Measurements from ENCODE around the gene MAEA. TPM values are rescaled to one million over a fixed set of nuclear protein-coding genes. Genes with fewer than 3 reads are reported as not detected.

Gene MAEA
- polyA plus RNA-seq, 2 of the 4 experiments (the other 2 are of a cell fraction) = 46.1 to 58.4 TPM

GRCh38 chr4:1246901-1247863 is 42.5 kb upstream of the MAEA start:
- POLR2A ChIA-PET = interaction anchor here (2.6 kb wide), 1 partner anchor 99 kb away, joined by 26 read pairs; the partner anchor contains the start of gene UVSSA
- FAIRE-seq = no peak
- WGBS (ENCODE audit: missing lambda C conversion rate) = 33% methylated on average over 4 of the region's 48 CpGs

GRCh38 chr4:1247864-1248244 is 41.8 kb upstream of the MAEA start:
- ChIA-PET CTCF (interaction anchor here (1.5 kb wide), 1 partner anchor 21 kb away, joined by 3 read pairs; no protein-coding TSS in a partner anchor), POLR2A (interaction anchor here (0.6 to 2.6 kb wide), 2 partner anchors 41 to 99 kb away, joined by 3 to 26 read pairs; partner anchors contain the start of genes MAEA and UVSSA)
- no peak for TF ChIP-seq CBX8 (IDR thresholded peaks at IDR 0.05)
- no peak for TF ChIP-seq CEBPB (IDR thresholded peaks at IDR 0.05)
- no peak for TF ChIP-seq JUNB (IDR thresholded peaks at IDR 0.05)
- no peak for TF ChIP-seq EHMT2 (IDR thresholded peaks at IDR 0.05; ENCODE audit: low read depth)
- TF ChIP-seq RAD21 (conservative IDR thresholded peaks at IDR 0.05 in 1 of 2, IDR thresholded peaks at IDR 0.05 in 1 of 2) = no peak
- no peak for TF ChIP-seq HMGXB4 (CRISPR knock-in tag; IDR thresholded peaks at IDR 0.05; ENCODE audit: borderline replicate concordance)
- TF ChIP-seq HOXB5 (CRISPR knock-in tag; IDR thresholded peaks at IDR 0.05) = no peak
- no peak for TF ChIP-seq KDM1A (IDR thresholded peaks at IDR 0.05; ENCODE audit: low read depth)
- no peak for TF ChIP-seq CBX2 (IDR thresholded peaks at IDR 0.05; ENCODE audit: borderline replicate concordance, low read depth)
- Histone ChIP-seq H3K4me3 (peak overlapping the region; percentile 99), H3K4me2 (peak overlapping the region; percentile 99), H3K9me3 (peaks cover 30% of the 10 kb centered on the region), H3K4me1 (peaks cover 16% of the 10 kb centered on the region), H3K27ac (peak overlapping the region; percentile 97 to 100)
- WGBS (ENCODE audit: missing lambda C conversion rate) = 0% methylated on average over 2 of the region's 40 CpGs
- no peak for DNase-seq (ENCODE audit: low read depth in 1 of 2, low spot score in 1 of 2)
- ATAC-seq = peak; percentile 63 to 77
- no peak for FAIRE-seq

More at GRCh38 chr4:1246901-1247863, 42.5 kb upstream of the MAEA start:
- peaks cover 16% of the 10 kb centered on the region for H3K4me1 ChIP-seq
- H3K4me2 ChIP-seq = peak overlapping the region; percentile 99
- H3K27ac ChIP-seq = peak overlapping the region; percentile 97 to 100
- DNase-seq (ENCODE audit: low read depth in 1 of 2, low spot score in 1 of 2) (no peak), ATAC-seq (peak in 1 of 2 experiments; percentile 17; a peak in 3 of 6 replicates)
- peak overlapping the region; percentile 99 for H3K4me3 ChIP-seq
- CTCF ChIA-PET = interaction anchor here (0.6 to 1.1 kb wide), 2 partner anchors 38 to 87 kb away, joined by 3 read pairs; no protein-coding TSS in a partner anchor
- peaks cover 24% of the 10 kb centered on the region for H3K9me3 ChIP-seq
- no peak for TF ChIP-seq BHLHE40 (IDR thresholded peaks at IDR 0.05; ENCODE audit: low read depth, low read length)
- TF ChIP-seq SREBF2 (IDR thresholded peaks at IDR 0.05) = no peak

- no peak for FAIRE-seq
- ATAC-seq = peak; percentile 61 to 63
- TF ChIP-seq FOSB (CRISPR knock-in tag; IDR thresholded peaks at IDR 0.05) (no peak), CBX8 (IDR thresholded peaks at IDR 0.05) (no peak), BCL3 (IDR thresholded peaks at IDR 0.05) (peak; percentile 67), HOXB13 (CRISPR knock-in tag; IDR thresholded peaks at IDR 0.05; ENCODE audit: low read depth) (0 out of 2 replicates have a peak, but pooled peaks have one; percentile 40), RNF2 (IDR thresholded peaks at IDR 0.05; ENCODE audit: borderline replicate concordance, low read depth) (no peak), RAD21 (conservative IDR thresholded peaks at IDR 0.05 in 1 of 2, IDR thresholded peaks at IDR 0.05 in 1 of 2) (no peak), HOXB5 (CRISPR knock-in tag; IDR thresholded peaks at IDR 0.05) (0 out of 2 replicates have a peak, but pooled peaks have one; percentile 66), JUN (IDR thresholded peaks at IDR 0.05) (peak in 1 of 2 experiments; percentile 47; a peak in 3 of 5 replicates), EHF (CRISPR knock-in tag; IDR thresholded peaks at IDR 0.05) (peak; percentile 83), FOXS1 (CRISPR knock-in tag; IDR thresholded peaks at IDR 0.05) (0 out of 2 replicates have a peak, but pooled peaks have one; percentile 35), REST (IDR thresholded peaks at IDR 0.05) (no peak), GATA3 (IDR thresholded peaks at IDR 0.05; ENCODE audit: borderline replicate concordance) (no peak), EHMT2 (IDR thresholded peaks at IDR 0.05; ENCODE audit: low read depth) (no peak), CHD2 (IDR thresholded peaks at IDR 0.05; ENCODE audit: low read length, partially characterized antibody) (no peak)
These were observed 41.2 kb upstream of the MAEA start, which contains the start of gene CTBP1 for GRCh38 chr4:1248245-1249147. Gene CTBP1 (minus strand): TSS chr4:1249130. CDS start chr4:1241331, 7,799 bp downstream.

More at GRCh38 chr4:1248245-1249147, 41.2 kb upstream of the MAEA start, which contains the start of gene CTBP1:
- POLR2A ChIA-PET = interaction anchor here (0.6 to 2.6 kb wide), 3 partner anchors 41 to 98 kb away, joined by 3 to 26 read pairs (median 3); partner anchors contain the start of genes MAEA and UVSSA
- peaks cover 37% of the 10 kb centered on the region for H3K9me3 ChIP-seq
- CTCF ChIA-PET = interaction anchor here (1.5 kb wide), 1 partner anchor 20 kb away, joined by 3 read pairs; no protein-coding TSS in a partner anchor
- H3K4me1 ChIP-seq = peaks cover 16% of the 10 kb centered on the region
- H3K27ac ChIP-seq = peak within 1 kb of the TSS; percentile 97 to 100
- peak; percentile 81 to 82 for DNase-seq (ENCODE audit: low read depth in 1 of 2, low spot score in 1 of 2)
- peak within 1 kb of the TSS; percentile 99 for H3K4me3 ChIP-seq
- H3K4me2 ChIP-seq = peak within 1 kb of the TSS; percentile 99
- WGBS (ENCODE audit: missing lambda C conversion rate) = 0% methylated on average over 2 of the region's 163 CpGs

All from A549 (cell line).